ENCODE results near the gene ARMC2.
A peak's percentile ranks its signal among the peaks of the same experiment; 100 is the strongest.
"Not testable (repeated sequence)": the region's sequence is repeated elsewhere in the genome, so short reads cannot be mapped to it uniquely, and the experiment has no call there.

ARMC2 gene, protein sequence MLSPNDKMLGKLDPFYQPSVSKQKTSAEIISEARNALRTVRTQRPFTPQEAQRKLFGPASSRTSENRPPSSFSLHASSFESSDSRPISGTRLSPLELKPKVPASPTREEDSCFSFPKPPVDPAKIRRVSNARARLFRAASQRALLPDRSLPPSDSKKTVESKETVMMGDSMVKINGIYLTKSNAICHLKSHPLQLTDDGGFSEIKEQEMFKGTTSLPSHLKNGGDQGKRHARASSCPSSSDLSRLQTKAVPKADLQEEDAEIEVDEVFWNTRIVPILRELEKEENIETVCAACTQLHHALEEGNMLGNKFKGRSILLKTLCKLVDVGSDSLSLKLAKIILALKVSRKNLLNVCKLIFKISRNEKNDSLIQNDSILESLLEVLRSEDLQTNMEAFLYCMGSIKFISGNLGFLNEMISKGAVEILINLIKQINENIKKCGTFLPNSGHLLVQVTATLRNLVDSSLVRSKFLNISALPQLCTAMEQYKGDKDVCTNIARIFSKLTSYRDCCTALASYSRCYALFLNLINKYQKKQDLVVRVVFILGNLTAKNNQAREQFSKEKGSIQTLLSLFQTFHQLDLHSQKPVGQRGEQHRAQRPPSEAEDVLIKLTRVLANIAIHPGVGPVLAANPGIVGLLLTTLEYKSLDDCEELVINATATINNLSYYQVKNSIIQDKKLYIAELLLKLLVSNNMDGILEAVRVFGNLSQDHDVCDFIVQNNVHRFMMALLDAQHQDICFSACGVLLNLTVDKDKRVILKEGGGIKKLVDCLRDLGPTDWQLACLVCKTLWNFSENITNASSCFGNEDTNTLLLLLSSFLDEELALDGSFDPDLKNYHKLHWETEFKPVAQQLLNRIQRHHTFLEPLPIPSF

DNA sequence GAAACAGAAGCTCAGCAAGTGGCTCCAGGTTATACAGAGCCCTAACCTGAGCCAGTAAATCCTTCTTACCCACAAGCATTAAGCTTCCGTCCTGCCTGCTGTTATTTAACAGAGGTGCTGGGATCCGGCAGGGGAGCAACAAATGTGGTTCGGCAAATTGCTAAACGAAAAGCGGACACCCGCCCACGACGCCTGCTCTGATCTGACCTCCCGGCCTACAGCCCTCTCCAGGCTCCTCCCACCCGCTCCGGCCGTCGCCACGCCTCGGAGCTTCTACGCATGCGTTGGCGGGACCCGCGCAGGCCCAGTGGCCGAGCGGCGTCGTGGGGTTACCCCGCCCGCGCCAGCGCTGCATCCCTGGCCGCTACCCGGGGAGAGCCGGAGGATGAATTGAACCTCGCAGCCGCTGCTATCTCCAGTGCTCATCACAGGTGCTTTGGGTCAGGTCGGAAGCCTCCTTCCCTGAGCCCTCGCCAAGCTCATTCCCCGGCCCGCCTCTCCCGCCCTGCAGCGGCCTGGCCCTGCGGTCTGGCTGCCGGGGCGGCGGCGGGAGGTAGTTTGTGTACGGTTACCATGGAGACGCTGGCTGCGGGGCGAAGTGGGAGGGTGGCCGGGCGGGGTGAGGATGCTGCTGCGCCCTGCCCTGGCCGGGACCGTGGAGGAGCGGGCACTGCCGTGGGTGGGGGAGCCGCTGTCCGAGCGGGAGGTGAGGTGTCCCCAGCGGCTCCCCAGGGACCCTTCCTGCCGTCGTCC is at the start of gene ARMC2:
ARMC2 (plus strand) TSS at position 307 of the 753 bp plus-strand sequence. CDS start 5,846 bp downstream, outside the sequence.
- peak; percentile 91 for DNase-seq (ENCODE audit: low spot score)

DNA sequence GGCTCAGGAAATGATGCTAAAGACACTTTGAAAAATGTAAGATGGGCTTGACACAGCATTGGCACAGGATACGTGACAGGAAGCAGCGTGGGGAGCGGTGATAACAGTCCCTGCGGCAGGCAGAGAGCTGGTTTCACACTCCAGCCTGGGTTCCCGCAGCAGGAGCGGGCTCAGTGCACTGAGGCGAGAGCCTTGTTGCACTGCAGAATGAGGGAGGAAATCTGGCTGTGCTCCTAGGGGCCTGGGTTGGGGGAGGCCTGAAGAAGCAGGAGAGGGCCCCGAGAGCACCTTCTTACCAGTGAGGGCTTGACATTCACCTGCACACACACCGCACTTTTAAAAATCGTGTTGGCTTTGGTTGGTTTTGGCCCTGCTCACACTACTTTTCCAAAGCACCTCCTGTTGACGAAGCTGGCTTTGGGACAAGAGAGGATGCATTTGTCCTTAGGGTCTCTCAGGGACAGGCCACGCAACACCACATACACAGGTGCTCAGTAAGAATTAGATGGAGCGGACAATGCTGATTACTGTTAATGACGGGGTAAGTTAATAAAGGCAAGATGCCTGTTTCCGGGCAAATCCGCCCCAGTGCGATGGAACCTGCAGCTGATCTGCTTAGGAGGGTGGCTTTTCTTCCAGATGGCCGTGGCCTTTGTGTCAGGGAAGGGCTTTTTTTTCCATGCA is 49.4 kb upstream of the ARMC2 start:
- DNase-seq (ENCODE audit: low spot score), result peak; percentile 49

DNA sequence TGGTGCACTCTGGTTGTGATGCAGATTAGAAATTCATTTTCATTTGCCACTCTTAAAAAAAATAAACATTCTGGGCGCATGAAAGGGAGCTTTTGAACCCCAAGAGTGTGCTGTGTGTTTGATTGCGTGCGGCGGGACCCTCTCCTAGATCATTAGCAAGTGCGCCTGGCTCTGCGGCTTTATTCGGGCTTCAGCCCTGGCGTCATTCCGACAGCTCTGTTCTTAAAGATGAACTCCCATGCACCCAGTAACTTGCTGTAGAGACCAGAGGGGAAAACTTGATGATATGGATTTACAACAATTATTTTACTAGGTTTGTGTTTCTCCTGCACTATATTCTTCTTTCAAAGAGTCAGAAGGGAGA is 48.9 kb upstream of the ARMC2 start:
- no peak for DNase-seq (ENCODE audit: low spot score)

DNA sequence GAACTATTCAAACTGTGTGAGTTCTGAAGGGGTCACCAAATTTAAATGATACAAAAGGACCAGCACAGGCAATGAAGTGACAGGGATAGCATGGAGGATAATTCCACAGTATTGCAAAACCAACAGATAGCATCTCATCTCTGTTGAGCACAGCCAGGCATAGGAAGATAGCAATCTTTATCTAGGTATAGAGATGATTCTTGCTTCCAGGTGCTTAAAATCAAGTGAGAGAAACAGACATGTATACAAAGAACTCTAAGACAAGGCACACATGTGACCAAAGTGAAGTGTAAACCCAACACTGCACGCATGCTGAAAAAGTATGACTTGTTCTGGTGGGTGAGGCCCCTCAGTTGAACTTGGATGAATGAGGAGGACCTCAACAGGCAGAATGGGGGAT is 48.4 kb upstream of the ARMC2 start:
- no peak for DNase-seq (ENCODE audit: low spot score)

DNA sequence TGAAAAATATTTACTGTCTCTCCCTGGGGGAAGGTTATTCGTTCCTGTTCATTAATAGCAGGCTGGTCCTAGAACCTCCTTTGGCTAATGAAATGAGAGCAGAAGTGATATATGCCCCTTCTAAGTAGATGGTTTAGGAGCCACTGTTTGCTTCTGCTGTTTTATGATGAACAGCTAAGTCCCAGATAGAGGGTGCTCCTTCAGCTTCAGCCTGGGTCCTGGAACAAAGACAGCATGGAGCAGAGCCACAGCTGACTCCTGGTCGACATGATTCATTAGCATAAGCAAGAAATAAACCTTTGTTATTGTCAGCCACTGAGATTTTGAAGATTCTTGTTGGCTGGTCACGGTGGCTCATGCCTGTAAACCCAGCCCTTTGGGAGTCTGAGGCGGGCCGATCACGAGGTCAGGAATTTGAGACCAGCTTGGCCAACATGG is 47.8 kb upstream of the ARMC2 start:
- no peak for DNase-seq (ENCODE audit: low spot score)

DNA sequence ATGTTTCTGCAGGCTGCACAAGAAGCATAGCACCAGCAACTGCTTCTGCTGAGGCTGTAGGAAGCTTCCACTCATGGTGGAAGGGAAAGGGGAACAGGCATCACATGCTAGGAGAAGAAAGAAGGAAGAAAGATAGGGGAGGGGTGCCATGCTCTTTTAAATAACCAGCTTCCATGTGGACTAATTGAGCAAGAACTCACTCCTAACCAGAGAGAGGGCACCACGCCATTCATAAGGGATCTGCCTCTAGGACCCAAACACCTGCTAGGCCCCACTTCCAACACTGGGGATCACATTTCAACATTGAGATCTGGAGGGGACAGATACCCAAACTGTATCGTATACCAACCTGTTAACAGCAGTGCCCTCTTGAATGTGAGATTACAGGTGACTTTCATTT is 46.9 kb upstream of the ARMC2 start:
- DNase-seq (ENCODE audit: low spot score), result no peak

DNA sequence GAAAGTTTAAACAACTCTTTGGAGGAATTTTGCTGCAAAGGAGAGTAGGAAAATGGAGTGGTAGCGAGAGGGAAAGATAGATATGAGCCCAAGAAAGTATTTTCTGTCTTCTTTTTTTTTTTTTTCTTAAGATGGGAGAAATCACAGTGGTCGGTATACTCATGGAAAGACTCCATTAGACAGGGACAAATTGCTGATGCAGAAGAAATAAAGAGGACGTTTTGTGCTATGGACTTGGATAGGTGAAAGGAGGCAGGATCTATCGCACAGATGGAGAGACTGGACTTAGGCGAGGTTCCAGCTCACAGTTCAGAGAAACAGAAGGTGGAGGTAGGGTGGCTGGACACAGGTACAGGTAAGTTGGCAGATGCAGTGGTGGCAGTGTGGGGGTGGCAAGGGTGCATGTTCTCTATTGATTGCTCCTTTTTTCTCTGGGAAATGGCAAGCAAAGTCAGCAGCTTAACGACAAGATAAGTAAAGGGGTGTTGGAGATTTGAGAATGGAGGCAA is 44.2 kb upstream of the ARMC2 start:
- DNase-seq (ENCODE audit: low spot score), result no peak

DNA sequence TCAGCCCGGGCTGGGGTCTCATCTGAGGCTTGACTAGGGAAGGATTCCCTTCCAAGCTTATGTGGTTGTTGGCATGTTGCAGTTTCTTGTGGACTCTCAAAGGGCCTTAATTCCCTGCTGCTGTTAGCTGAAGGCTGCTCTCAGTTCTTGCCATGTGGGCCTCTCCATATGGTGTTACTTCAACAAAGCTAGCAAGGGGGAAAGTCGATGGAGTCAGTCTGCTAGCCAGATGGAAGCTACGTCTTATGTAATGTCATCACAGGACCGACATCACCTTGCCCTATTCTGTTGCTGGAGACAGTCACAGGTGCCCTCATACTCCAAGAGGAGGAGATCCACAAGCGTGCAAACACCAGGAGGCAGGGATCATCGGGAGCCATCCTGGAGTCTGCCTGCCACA is 43.3 kb upstream of the ARMC2 start:
- no peak for DNase-seq (ENCODE audit: low spot score)

DNA sequence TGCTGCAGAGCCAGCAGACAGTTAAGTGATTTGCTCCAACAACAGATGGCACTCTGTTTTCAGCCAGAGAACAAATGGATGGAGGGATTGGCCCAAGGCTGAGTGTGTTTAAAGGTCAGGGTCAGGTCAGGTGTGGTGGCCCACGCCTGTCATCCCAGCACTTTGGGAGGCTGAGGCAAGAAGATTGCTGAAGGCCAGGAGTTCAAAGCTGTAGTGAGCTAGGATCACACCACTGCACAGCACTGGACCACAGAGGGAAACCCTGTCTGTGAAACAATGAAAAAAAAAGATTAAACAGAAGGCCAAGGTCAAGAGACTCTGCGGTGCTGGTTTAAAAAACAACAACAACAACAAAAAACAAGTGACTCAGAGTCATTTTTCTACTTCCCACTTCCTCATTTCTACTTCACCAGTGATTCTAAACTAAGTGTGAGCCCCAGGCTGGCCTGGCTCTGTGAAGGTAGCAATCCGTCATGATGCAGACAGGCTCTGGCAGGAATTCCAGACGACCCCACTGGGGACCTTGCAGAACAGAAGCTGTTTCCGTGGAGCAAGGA is 42.5 kb upstream of the ARMC2 start:
- DNase-seq (ENCODE audit: low spot score), result no peak

DNA sequence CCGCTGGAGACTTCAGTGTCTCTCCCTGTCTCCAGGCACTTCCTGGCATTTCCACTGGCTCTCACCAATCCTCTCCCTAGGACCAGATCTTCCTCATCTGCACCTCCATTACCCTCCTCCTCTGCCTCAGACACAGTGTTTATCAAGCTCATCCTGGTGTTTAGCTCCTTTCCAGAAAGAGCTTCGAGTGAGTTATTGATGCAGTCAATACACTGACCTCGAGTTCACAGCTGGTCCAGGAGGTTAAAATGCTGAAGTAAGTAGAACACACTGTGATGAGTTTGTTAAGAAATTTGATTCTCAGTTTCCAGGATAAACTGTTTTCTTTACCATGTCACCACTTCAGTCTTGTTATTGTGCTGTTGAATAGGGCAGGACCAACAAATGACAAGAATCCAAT is 42.1 kb upstream of the ARMC2 start:
- DNase-seq (ENCODE audit: low spot score), result no peak

DNA sequence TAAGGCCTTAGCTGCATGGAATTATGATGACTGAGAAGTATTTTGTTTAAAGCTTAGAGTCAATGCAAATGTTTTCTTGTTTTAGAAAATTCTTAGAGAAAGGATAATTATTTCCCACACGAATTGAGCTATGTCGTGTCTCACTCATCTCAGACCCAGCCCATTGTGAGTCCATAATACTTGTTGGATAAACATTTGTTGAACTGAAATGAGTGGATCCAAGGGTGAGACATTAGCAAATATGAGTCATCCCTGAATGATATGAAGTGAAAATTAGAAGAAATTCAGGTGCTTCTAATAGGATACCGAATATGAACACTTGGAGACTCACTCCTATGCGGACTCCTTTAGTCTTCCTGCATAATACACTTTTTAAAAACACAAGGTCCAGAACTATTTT is 41.6 kb upstream of the ARMC2 start:
- no peak for DNase-seq (ENCODE audit: low spot score)

DNA sequence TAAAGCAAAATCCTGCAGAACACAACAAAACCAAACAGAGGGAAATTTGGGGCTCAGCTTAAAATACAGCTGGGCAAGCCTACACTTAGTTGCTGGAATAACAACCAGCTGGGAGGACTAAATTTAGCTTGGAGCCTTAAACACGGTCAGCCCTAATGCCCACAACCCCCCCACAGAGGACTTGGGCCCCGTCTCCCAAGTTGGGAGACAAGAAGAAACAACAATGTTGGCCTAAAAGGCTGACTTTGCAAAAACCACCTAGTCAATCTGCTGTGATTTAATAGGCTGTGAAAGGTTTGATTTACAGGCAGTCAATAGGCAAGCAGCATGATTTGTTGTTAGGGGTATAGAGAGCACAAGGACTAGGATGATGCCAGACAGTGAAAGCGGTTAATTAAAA is 40.3 kb upstream of the ARMC2 start:
- no peak for DNase-seq (ENCODE audit: low spot score)

DNA sequence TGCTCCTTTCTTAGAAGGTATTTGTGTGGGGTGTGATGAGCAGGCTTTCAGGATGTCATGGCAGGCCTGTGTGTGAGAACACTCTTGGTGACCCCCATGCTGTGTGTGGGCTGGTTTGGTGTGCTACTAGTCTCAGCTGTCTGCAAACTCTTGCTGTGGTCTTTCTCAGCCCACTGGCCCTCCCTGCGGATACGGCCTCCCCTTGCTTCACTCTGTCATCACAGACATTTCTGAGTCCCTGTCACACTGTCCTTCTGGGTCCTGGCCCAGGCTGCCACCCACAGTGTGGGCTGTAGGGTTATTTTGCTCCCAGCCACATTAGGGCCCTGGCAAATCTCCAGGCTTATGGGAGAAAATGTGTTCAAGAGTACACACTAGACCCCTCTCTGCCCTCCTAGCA is 39.0 kb upstream of the ARMC2 start:
- no peak for DNase-seq (ENCODE audit: low spot score)

DNA sequence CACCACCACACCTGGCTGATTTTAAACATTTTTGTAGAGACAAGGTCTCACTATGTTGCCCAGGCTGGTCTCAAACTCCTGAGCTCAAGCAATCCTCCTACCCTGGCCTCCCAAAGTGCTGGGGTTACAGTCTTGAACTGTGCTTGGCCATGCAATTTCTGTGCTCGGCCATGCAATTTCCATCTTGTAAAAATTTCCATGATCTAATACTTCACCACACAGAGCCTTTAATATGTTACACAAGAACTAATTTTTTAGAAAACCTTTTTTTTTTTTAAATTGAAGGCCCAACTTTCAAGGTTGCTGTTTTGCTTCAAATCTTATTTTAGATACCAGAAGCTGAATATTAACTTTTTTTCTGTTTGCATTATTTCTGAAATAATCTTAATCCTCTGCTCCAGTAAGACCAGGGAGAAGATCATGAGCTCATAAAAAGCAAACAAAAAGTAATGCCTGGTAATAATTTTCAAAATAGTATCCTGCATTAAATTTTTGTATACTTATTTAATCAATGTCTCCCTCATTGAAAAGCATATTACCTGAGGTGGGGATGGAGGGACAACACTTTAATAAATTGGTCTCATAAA is 38.1 kb upstream of the ARMC2 start:
- DNase-seq (ENCODE audit: low spot score), result no peak

DNA sequence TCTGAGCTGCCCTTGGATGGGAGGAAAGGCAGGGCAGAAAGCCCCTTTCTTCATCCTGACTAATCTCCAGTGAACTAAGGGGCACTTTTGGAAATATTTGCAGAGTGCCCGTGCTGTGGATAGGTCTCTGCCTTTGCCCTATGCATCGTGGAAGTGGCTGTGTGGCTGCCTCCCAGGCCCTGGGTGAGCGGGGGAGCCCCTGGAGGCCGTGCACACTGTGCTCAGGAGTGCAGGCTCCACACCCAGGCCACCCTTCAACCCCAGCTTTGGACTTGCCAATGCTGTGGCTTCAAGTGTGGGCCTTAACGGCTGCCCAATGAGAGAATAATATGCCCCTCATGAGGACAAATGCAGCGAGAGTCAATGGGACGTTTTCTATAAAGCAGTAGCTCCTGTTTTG is 36.7 kb upstream of the ARMC2 start:
- no peak for DNase-seq (ENCODE audit: low spot score)

DNA sequence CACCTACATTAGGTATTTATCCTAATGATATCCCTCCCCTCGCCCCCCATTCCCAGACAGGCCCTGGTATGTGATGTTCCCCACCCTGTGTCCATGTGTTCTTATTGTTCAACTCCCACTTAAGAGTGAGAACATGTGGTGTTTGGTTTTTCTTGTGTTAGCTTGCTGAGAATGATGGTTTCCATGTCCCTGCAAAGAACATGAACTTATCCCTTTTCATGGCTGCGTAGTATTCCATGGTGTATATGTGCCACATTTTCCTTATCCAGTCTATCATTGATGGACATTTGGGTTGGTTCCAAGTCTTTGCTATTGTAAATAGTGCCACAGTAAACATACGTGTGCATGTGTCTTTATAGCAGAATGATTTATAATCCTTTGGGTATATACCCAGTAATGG is 35.0 kb upstream of the ARMC2 start:
- DNase-seq (ENCODE audit: low spot score), result not testable (repeated sequence)

DNA sequence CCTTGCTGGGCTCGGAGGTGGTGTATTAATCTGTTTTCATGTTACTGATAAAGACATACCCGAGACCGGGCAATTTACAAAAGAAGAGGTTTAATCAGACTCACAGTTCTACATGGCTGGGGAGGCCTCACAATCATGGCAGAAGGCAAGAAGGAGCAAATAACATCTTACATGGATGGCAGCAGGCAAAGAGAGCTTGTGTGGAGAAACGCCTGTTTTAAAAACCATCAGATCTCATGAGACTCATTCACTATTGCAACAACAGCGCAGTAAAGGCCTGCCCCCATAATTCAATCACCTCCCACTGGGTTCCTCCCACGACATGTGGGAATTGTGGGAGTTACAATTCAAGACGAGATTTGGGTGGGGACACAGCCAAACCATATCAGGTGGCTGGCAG is 30.9 kb upstream of the ARMC2 start:
- not testable (repeated sequence) for DNase-seq (ENCODE audit: low spot score)

DNA sequence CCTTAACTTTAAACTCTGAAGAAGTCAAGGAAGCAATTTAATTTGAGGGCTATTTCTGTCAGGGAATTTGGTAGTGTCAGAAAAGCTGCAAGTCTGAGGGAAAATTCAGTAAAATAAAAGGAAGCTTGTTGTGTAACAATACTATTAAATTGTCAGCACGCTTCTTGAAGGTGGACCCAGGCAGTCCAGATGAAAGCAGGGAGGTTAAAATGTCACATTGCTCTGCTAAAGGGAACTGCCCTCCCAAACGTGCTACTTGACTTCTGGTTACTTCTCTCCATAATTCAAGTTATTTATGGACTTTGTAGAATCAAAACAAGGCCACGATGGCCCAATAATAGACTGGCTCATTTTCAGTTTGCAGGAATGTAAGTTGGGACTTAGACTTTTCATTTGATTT is 28.2 kb upstream of the ARMC2 start:
- no peak for DNase-seq (ENCODE audit: low spot score)

DNA sequence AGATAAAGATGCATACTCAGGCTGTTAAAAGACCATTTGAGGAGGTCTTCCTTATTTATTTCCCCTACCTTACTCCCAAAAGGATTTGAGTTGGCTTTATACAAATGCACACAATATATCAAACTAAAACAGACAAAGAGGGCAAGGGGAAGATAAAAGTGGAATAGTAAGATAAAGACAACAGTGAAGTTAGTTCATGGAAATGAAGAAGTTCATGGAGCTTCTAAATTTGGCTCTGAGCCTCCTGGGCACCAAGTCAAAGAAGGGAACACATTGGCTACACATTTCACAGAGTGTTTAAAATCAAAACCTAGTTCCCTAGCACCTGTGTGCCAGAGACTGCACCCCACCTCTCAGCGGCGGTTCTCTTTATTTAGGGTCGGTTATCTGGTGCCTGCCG is 25.8 kb upstream of the ARMC2 start:
- DNase-seq (ENCODE audit: low spot score), result no peak

DNA sequence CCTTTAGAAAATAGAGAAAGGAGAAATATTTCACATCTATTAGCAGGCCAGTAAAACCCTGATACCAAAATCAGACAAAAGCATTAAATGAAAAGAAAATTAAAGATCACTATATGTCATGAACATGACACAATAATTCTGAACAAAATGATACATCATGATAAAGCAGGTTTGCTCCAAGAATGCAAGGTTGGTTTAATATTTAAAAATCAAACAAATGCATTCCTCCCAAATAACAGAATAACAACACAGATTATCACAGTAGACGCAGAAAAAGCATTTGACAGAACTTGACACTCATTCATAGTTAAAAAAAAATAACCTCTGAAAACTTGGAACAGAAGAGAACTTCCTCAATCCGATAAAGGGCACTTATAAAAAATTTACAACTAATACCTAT is 22.9 kb upstream of the ARMC2 start:
- DNase-seq (ENCODE audit: low spot score), result no peak

DNA sequence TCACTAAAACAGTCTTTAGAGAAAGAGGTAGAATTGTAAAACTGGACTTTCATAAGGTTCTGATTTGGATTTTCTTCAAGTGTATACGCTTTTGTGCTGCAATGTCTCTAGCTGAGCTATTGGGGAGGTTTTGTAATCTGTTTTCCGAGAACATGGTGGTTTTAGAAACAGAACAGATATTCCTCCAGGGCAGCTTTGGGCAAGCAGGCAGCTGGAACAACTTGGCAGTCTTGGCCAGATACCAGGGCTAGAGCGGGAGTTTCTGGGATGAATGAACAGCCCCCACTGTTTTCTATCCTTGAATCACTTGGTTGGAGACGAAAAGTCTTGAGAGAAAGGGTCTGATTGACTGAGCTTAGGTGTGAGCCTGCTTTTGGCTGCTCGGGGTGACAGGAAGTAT is 17.1 kb upstream of the ARMC2 start:
- DNase-seq (ENCODE audit: low spot score), result no peak
